HL-60 (cell line): ENCODE results near the gene KCNMA1.

Experiments used
- DNase-seq, 2 experiments: peaks; one replicate each; pipeline ENCODE4 v3.0.0-alpha.2; 2010 to 2020; ENCODE audit warnings: low read depth in 1 of 2, low spot score in 1 of 2
- H3K27ac ChIP-seq: fragments of 250-450 bp; sonication (Bioruptor Pico); replicated peaks from 2 replicates; pipeline ENCODE4 v1.5.1; 2020; ENCODE audit warnings: mild to moderate bottlenecking, moderate library complexity
- H3K27me3 ChIP-seq: fragments of 250-450 bp; sonication (Bioruptor Pico); 2 replicates; pipeline ENCODE4 v1.5.1; 2021; ENCODE audit warnings: mild to moderate bottlenecking, moderate library complexity; ENCODE audit not compliant: insufficient read depth, poor library complexity, severe bottlenecking
- H3K4me3 ChIP-seq: replicated peaks from 2 replicates; pipeline ENCODE4 v1.5.1; 2011; ENCODE audit warnings: mild to moderate bottlenecking, control low read depth, low read length; ENCODE audit not compliant: insufficient read depth
- GABPA ChIP-seq: IDR thresholded peaks from 2 replicates; pipeline ENCODE4 v1.6.1; 2012; ENCODE audit warnings: low read depth
- POLR2AphosphoS5 ChIP-seq: IDR thresholded peaks from 2 replicates; pipeline ENCODE4 v1.6.1; 2012; ENCODE audit warnings: low read depth
- SPI1 ChIP-seq: IDR thresholded peaks from 2 replicates; pipeline ENCODE4 v1.6.1; 2012; ENCODE audit warnings: low read depth, mild to moderate bottlenecking, borderline replicate concordance
- TF ChIP-seq, protein P1 (sequence below): IDR thresholded peaks from one replicate; pipeline ENCODE4 v1.5.1; 2011; ENCODE audit warnings: low read length, control low read depth, inconsistent platforms; ENCODE audit not compliant: insufficient read depth
- TF ChIP-seq, protein P2 (sequence below): IDR thresholded peaks from 2 replicates; pipeline ENCODE4 v1.6.1; 2012; ENCODE audit warnings: low read depth; ENCODE audit not compliant: insufficient replicate concordance

KCNMA1 gene

DNA sequence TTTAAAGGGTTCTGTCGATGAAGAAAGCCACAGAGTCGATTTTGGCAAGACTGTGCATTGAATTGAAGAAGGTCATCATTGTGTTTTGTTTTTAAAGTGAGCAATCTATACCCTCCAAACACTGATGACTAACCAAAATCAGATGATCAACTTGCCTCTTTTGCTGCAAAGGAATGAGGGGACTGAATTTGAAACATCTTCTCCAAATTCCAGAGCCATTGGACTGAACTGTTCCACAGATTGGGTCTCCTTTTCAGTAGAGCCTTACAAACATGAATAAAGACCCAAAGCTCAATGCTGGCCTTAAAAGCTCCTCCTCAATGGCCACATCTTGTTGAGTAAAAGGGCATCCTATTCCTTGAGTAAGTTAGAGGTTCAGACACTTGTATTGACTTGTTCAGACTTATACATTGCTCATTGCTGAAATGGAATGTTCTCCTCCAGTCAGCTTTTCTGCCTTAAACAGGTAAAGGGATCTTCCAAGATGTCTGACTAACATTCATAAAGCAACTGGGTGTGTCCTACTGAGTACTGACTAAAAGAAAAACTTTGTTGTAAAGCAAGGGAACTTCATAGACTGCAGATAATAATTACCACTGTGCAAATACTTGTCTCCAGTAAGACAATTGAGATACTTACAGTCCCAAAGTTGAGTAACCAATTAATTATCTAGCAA is 630.6 kb downstream of the KCNMA1 start:
- Histone ChIP-seq H3K4me3 (no peak overlapping the region), H3K27me3 (peaks cover 6% of the 10 kb centered on the region), H3K27ac (no peak overlapping the region)
- TF ChIP-seq GABPA (no peak), SPI1 (no peak), POLR2AphosphoS5 (no peak)
- TF ChIP-seq, protein P1, sequence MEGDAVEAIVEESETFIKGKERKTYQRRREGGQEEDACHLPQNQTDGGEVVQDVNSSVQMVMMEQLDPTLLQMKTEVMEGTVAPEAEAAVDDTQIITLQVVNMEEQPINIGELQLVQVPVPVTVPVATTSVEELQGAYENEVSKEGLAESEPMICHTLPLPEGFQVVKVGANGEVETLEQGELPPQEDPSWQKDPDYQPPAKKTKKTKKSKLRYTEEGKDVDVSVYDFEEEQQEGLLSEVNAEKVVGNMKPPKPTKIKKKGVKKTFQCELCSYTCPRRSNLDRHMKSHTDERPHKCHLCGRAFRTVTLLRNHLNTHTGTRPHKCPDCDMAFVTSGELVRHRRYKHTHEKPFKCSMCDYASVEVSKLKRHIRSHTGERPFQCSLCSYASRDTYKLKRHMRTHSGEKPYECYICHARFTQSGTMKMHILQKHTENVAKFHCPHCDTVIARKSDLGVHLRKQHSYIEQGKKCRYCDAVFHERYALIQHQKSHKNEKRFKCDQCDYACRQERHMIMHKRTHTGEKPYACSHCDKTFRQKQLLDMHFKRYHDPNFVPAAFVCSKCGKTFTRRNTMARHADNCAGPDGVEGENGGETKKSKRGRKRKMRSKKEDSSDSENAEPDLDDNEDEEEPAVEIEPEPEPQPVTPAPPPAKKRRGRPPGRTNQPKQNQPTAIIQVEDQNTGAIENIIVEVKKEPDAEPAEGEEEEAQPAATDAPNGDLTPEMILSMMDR, result no peak
- TF ChIP-seq, protein P2, sequence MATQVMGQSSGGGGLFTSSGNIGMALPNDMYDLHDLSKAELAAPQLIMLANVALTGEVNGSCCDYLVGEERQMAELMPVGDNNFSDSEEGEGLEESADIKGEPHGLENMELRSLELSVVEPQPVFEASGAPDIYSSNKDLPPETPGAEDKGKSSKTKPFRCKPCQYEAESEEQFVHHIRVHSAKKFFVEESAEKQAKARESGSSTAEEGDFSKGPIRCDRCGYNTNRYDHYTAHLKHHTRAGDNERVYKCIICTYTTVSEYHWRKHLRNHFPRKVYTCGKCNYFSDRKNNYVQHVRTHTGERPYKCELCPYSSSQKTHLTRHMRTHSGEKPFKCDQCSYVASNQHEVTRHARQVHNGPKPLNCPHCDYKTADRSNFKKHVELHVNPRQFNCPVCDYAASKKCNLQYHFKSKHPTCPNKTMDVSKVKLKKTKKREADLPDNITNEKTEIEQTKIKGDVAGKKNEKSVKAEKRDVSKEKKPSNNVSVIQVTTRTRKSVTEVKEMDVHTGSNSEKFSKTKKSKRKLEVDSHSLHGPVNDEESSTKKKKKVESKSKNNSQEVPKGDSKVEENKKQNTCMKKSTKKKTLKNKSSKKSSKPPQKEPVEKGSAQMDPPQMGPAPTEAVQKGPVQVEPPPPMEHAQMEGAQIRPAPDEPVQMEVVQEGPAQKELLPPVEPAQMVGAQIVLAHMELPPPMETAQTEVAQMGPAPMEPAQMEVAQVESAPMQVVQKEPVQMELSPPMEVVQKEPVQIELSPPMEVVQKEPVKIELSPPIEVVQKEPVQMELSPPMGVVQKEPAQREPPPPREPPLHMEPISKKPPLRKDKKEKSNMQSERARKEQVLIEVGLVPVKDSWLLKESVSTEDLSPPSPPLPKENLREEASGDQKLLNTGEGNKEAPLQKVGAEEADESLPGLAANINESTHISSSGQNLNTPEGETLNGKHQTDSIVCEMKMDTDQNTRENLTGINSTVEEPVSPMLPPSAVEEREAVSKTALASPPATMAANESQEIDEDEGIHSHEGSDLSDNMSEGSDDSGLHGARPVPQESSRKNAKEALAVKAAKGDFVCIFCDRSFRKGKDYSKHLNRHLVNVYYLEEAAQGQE, result no peak
- no peak for DNase-seq

DNA sequence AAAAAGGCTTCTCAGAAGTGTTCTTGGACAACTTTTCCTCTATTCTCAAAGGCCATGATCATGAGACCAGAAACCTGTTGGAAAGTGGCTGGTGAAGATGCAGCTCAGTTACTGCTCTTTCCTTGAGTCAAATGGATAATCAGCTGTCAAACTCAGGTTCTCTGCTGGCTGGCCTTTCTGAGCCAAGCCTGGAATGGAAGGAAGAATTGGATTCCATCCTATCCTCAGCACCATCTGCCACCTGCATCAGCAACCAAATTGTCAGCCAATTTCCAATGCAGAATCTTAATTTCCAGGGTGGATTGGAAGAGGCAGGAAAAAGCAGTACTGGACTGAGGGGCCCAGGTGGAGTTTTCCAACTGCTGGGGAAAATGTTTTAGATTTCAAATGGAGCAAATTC is 631.7 kb downstream of the KCNMA1 start:
- DNase-seq, result no peak
- Histone ChIP-seq H3K27ac (no peak overlapping the region), H3K4me3 (no peak overlapping the region), H3K27me3 (peaks cover 9% of the 10 kb centered on the region)
- TF ChIP-seq, protein P2, result no peak
- TF ChIP-seq SPI1, result no peak
- no peak for TF ChIP-seq POLR2AphosphoS5

DNA sequence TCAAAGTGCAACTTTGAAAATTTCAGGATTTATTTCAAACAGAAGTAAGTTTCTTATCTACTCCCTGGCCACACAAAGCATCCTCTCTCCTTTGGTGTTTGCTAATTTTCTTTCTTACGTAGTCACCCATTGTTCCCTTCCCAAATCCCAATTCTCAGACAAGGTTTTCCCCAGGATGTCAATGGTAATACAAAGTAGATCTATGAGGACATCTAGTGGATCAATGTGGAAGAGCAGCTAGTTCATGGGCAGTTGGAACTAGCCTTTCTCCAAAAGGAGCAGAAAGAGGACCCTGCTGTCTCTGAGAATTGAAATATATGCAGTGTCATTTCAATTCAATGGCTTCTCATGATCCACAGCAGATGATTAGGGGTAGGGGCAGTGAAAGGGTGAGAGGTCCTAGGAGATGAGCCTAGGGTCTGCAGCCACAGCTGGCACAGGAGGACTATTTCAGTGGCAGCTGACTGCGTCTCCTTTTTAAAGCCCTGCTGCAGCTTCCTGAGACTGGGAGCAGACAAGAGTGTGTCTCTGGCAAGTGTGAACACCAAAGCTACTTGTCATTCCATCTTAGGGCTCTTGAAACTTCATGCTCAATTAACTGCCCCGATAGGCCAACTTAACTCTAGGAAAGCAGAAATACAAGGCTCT is 632.6 kb downstream of the KCNMA1 start:
- Histone ChIP-seq H3K27ac (no peak overlapping the region), H3K27me3 (peaks cover 9% of the 10 kb centered on the region), H3K4me3 (no peak overlapping the region)
- TF ChIP-seq, protein P1, result peak; percentile 73
- no peak for TF ChIP-seq POLR2AphosphoS5
- no peak for DNase-seq

DNA sequence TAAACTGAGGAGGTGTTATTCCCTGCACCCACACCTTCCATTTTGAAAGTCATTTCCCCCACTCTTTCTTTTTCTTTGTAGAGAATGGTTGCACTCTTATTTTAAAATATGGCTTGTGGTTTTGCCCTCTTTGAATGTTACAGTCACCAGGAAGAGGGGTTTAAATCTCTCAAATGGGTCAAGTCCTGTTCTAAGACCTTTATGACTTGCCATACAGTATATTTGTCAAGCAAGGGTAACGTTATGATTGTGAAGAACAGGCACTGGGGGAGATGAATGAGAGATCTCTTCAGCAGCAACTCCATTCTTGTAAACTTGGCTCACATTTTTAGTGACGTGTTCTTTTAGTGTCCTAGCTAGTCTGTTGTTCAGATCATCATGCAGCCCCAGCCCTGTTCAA is 634.7 kb downstream of the KCNMA1 start:
- Histone ChIP-seq H3K27me3 (peaks cover 9% of the 10 kb centered on the region), H3K4me3 (no peak overlapping the region), H3K27ac (no peak overlapping the region)
- DNase-seq, result no peak
- TF ChIP-seq GABPA, result no peak
- no peak for TF ChIP-seq SPI1
- TF ChIP-seq POLR2AphosphoS5, result no peak
